ENCODE results near the gene ZBTB1. TPM values are rescaled to one million over a fixed set of nuclear protein-coding genes. Genes with fewer than 3 reads are reported as not detected.
A peak's percentile ranks its signal among the peaks of the same experiment; 100 is the strongest.

The ZBTB1 gene
- total RNA-seq, 2 experiments from 2014 or later = 146 to 147 TPM

- peaks cover 6% of the 10 kb centered on the region for H3K27me3 Mint-ChIP-seq
- H3K4me3 Mint-ChIP-seq = peak within 1 kb of the TSS; percentile 98
- H3K27me3 ChIP-seq (ENCODE audit: control insufficient read depth in 1 of 2, insufficient read depth in 2 of 2, low read length in 2 of 2) = no peaks in the 10 kb centered on the region
- peak within 1 kb of the TSS; percentile 86 for H3K4me3 ChIP-seq (ENCODE audit: low read length)
- peaks cover 6% of the 10 kb centered on the region for H3K36me3 Mint-ChIP-seq (ENCODE audit: low read depth)
- peaks cover 43% of the 10 kb centered on the region for H3K4me1 Mint-ChIP-seq (ENCODE audit: low read depth)
- no peak within 1 kb of the TSS for H3K27ac ChIP-seq (ENCODE audit: low read depth in 1 of 2, low read length in 2 of 2)
- intact Hi-C loops (cut with DNase I, micrococcal nuclease) = loop anchor here (1.0 to 10.0 kb wide), 5 partner anchors 38 to 996 kb away; partner anchors contain the start of genes CHURC1 (in 1 of the 2), PPP2R5E (in 1 of the 2) and ZBTB25 (in 1 of the 2)
- H3K4me1 ChIP-seq (ENCODE audit: insufficient read depth, low read length) = peaks cover 41% of the 10 kb centered on the region
- peak within 1 kb of the TSS; percentile 78 for H3K27ac Mint-ChIP-seq
- CTCF ChIA-PET = interaction anchor here (0.6 to 1.6 kb wide), 14 partner anchors 9 to 386 kb away, joined by 3 to 11 read pairs (median 4); partner anchors contain the start of gene ZBTB1
- TF ChIP-seq, protein P1, sequence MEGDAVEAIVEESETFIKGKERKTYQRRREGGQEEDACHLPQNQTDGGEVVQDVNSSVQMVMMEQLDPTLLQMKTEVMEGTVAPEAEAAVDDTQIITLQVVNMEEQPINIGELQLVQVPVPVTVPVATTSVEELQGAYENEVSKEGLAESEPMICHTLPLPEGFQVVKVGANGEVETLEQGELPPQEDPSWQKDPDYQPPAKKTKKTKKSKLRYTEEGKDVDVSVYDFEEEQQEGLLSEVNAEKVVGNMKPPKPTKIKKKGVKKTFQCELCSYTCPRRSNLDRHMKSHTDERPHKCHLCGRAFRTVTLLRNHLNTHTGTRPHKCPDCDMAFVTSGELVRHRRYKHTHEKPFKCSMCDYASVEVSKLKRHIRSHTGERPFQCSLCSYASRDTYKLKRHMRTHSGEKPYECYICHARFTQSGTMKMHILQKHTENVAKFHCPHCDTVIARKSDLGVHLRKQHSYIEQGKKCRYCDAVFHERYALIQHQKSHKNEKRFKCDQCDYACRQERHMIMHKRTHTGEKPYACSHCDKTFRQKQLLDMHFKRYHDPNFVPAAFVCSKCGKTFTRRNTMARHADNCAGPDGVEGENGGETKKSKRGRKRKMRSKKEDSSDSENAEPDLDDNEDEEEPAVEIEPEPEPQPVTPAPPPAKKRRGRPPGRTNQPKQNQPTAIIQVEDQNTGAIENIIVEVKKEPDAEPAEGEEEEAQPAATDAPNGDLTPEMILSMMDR (IDR thresholded peaks at IDR 0.05) = peak; percentile 72
- H3K9me3 Mint-ChIP-seq = no peaks in the 10 kb centered on the region
- H3K9me3 ChIP-seq (ENCODE audit: control insufficient read depth in 1 of 2, insufficient read depth in 1 of 2, low read length in 2 of 2) = peaks cover 0 to 26% of the 10 kb centered on the region in 2 experiments
- no peaks in the 10 kb centered on the region for H3K36me3 ChIP-seq (ENCODE audit: insufficient read depth, low read length)
- POLR2A ChIA-PET = interaction anchor here (0.5 to 5.3 kb wide), 15 partner anchors 9 to 898 kb away, joined by 3 to 67 read pairs (median 3); partner anchors contain the start of genes CHURC1, MTHFD1, PPP1R36 and ZBTB1
- DNase-seq (peak; percentile 85 to 98 (median 92)), ATAC-seq (ENCODE audit: poor library complexity) (peak; percentile 84)
Observed at GRCh38 chr14:64540208-64541202, 35.9 kb downstream of the ZBTB1 start, which contains the start of gene HSPA2. Gene HSPA2, plus strand, starts transcription at chr14:64540741. Its CDS starts 109 bp downstream, at chr14:64540850.

- ChIA-PET CTCF (no interaction called here), POLR2A (interaction anchor here (0.6 to 5.3 kb wide), 8 partner anchors 8 to 1254 kb away, joined by 3 to 67 read pairs (median 4); partner anchors contain the start of genes CHURC1, PPP1R36, ZBTB1 and ZBTB25)
- intact Hi-C loops (cut with DNase I, micrococcal nuclease) = loop anchor here (2.0 to 10.0 kb wide), 4 partner anchors 39 to 997 kb away; partner anchors contain the start of genes CHURC1 (in 1 of the 2), PPP2R5E (in 1 of the 2) and ZBTB25 (in 1 of the 2)
- Mint-ChIP-seq H3K36me3 (ENCODE audit: low read depth) (peaks cover 6% of the 10 kb centered on the region), H3K9me3 (no peaks in the 10 kb centered on the region), H3K4me3 (peak overlapping the region; percentile 98), H3K4me1 (ENCODE audit: low read depth) (peaks cover 43% of the 10 kb centered on the region), H3K27me3 (peaks cover 6% of the 10 kb centered on the region), H3K27ac (no peak overlapping the region)
- Histone ChIP-seq H3K27ac (ENCODE audit: low read depth in 1 of 2, low read length in 2 of 2) (no peak overlapping the region), H3K36me3 (ENCODE audit: insufficient read depth, low read length) (no peaks in the 10 kb centered on the region), H3K27me3 (ENCODE audit: control insufficient read depth in 1 of 2, insufficient read depth in 2 of 2, low read length in 2 of 2) (no peaks in the 10 kb centered on the region), H3K4me3 (ENCODE audit: low read length) (peak overlapping the region; percentile 86), H3K4me1 (ENCODE audit: insufficient read depth, low read length) (peaks cover 41% of the 10 kb centered on the region), H3K9me3 (ENCODE audit: control insufficient read depth in 1 of 2, insufficient read depth in 1 of 2, low read length in 2 of 2) (peaks cover 0 to 24% of the 10 kb centered on the region in 2 experiments)
- DNase-seq (peak in 7 of 14 experiments; percentile 3 to 59 (median 15)), ATAC-seq (ENCODE audit: poor library complexity) (no peak)
- TF ChIP-seq, protein P1 (IDR thresholded peaks at IDR 0.05) = no peak
Observed at GRCh38 chr14:64541261-64541971, 36.8 kb downstream of the ZBTB1 start.

All from CD4-positive, alpha-beta T cell (primary cell).